Measurements from ENCODE around the gene LMBR1L. TPM values are rescaled to one million over a fixed set of nuclear protein-coding genes. Genes with fewer than 3 reads are reported as not detected.

The LMBR1L gene
- total and polyA plus RNA-seq, 10 of the 15 experiments (the other 5 are each of a cell fraction or from before 2014, with no cell fraction given): 2.1 to 42.6 (median 20.0) TPM

DNA sequence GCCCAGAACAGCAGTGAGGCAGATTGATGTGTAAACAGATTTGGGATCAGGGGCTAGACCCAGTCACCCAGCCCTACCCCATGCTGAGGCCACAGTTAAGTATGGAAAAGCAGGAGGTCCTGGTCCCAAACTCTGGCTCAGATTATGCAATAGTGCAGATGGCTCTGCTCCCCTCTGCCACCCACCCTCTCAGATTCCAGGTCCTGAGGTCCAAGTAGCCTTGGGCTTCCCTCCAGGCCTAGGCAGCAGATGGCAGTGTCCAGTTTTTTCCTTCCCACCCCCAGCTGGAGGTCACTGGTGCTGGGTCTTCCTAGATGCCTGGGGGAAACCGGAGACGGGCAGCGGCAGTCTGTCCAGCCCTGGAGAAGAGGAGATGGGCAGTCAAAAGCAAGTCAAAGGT, 13.3 kb downstream of the LMBR1L start:
- CTCF ChIA-PET: interaction anchor here (1.0 to 12.2 kb wide), 13 partner anchors 10 to 142 kb away, joined by 3 to 244 read pairs (median 14); partner anchors contain the start of genes LMBR1L, RHEBL1 and TUBA1B
- in situ Hi-C loops (cut with MboI): no loop called here
- no peak for FAIRE-seq

More for the DNA sequence above, 13.3 kb downstream of the LMBR1L start:
- no TSS peak for BruUV-seq (replicated peaks)
- H3K4me1 ChIP-seq (ENCODE audit: control insufficient read depth, insufficient read depth, low read length): no peaks in the 10 kb centered on the region
- 75% methylated on average over 3 of the region's 3 CpGs for WGBS (ENCODE audit: insufficient coverage, insufficient replicate concordance, low lambda C conversion rate, missing lambda C conversion rate)
- no peak for TF ChIP-seq PAX5 (IDR thresholded peaks at IDR 0.05; ENCODE audit: borderline replicate concordance, low read depth, low read length)
- no peak for TF ChIP-seq ATF2 (IDR thresholded peaks at IDR 0.05; ENCODE audit: low read length)
- no peak for TF ChIP-seq SPI1 (IDR thresholded peaks at IDR 0.05; ENCODE audit: borderline replicate concordance, insufficient read depth, low read depth, low read length)
- TF ChIP-seq ZNF217 (IDR thresholded peaks at IDR 0.05): no peak
- TF ChIP-seq MXI1 (IDR thresholded peaks at IDR 0.05; ENCODE audit: low read depth, low read length): no peak
- TF ChIP-seq ZZZ3 (IDR thresholded peaks at IDR 0.05; ENCODE audit: control insufficient read depth, insufficient read length, low read depth): no peak
- no peak for TF ChIP-seq IKZF1 (conservative IDR thresholded peaks at IDR 0.05)
- no peak for TF ChIP-seq YBX1 (IDR thresholded peaks at IDR 0.05)
- TF ChIP-seq RB1 (IDR thresholded peaks at IDR 0.05; ENCODE audit: borderline replicate concordance): no peak
- no peak for TF ChIP-seq SMAD5 (IDR thresholded peaks at IDR 0.05; ENCODE audit: low read depth)
- no peak for TF ChIP-seq LARP7 (IDR thresholded peaks at IDR 0.05)
- TF ChIP-seq, protein P1, sequence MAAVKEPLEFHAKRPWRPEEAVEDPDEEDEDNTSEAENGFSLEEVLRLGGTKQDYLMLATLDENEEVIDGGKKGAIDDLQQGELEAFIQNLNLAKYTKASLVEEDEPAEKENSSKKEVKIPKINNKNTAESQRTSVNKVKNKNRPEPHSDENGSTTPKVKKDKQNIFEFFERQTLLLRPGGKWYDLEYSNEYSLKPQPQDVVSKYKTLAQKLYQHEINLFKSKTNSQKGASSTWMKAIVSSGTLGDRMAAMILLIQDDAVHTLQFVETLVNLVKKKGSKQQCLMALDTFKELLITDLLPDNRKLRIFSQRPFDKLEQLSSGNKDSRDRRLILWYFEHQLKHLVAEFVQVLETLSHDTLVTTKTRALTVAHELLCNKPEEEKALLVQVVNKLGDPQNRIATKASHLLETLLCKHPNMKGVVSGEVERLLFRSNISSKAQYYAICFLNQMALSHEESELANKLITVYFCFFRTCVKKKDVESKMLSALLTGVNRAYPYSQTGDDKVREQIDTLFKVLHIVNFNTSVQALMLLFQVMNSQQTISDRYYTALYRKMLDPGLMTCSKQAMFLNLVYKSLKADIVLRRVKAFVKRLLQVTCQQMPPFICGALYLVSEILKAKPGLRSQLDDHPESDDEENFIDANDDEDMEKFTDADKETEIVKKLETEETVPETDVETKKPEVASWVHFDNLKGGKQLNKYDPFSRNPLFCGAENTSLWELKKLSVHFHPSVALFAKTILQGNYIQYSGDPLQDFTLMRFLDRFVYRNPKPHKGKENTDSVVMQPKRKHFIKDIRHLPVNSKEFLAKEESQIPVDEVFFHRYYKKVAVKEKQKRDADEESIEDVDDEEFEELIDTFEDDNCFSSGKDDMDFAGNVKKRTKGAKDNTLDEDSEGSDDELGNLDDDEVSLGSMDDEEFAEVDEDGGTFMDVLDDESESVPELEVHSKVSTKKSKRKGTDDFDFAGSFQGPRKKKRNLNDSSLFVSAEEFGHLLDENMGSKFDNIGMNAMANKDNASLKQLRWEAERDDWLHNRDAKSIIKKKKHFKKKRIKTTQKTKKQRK (IDR thresholded peaks at IDR 0.05; ENCODE audit: low read depth, low read length): no peak
- H3K36me3 ChIP-seq (ENCODE audit: control insufficient read depth in 2 of 2, insufficient read depth in 2 of 2, low read length in 1 of 2): peaks cover 5 to 11% of the 10 kb centered on the region in 2 experiments
- SMC1A ChIA-PET (ENCODE audit: uncharacterized antibody, unreplicated experiment): interaction anchor here (1.8 to 6.8 kb wide), 5 partner anchors 9 to 139 kb away, joined by 12 to 64 read pairs (median 20); partner anchors contain the start of gene LMBR1L
- H3K79me2 ChIP-seq (ENCODE audit: control insufficient read depth, insufficient read depth, low read length): no peaks in the 10 kb centered on the region
- ATAC-seq (no peak), DNase-seq (ENCODE audit: low read depth, low spot score) (no peak)
- no peak overlapping the region for H3K9ac ChIP-seq (ENCODE audit: control insufficient read depth, insufficient read depth, low read length)
- H2AFZ ChIP-seq (ENCODE audit: control insufficient read depth, low read depth, low read length): no peak overlapping the region
- no peak overlapping the region for H3K4me3 ChIP-seq
- POLR2A ChIA-PET: interaction anchor here (0.5 to 1.3 kb wide), 3 partner anchors 9 to 34 kb away, joined by 4 to 6 read pairs (median 4); partner anchors contain the start of gene TUBA1B
- RAD21 ChIA-PET (ENCODE audit: unreplicated experiment): interaction anchor here (1.0 to 5.9 kb wide), 5 partner anchors 9 to 100 kb away, joined by 3 to 66 read pairs (median 23); no protein-coding TSS in a partner anchor
- no peaks in the 10 kb centered on the region for H4K20me1 ChIP-seq (ENCODE audit: control insufficient read depth, insufficient read depth)
- no peaks in the 10 kb centered on the region for H3K9me3 ChIP-seq (replicated peaks; ENCODE audit: control insufficient read depth, insufficient read depth, low read length)
- intact Hi-C loops (cut with micrococcal nuclease; ENCODE audit: unreplicated experiment): no loop called here
- no peak overlapping the region for H3K27ac ChIP-seq (ENCODE audit: control insufficient read depth, insufficient read depth)
- peaks cover 10 to 14% of the 10 kb centered on the region in 2 experiments for H3K27me3 ChIP-seq (replicated peaks in 1 of 2; ENCODE audit: control insufficient read depth in 2 of 2, insufficient read depth in 2 of 2, low read length in 1 of 2)
- H3K4me2 ChIP-seq (ENCODE audit: control insufficient read depth, insufficient read depth): no peak overlapping the region

Data from GM12878 (cell line).